Body of pancreas (tissue), 4 donors: ENCODE data around the gene CHCHD6. TPM values are rescaled to one million over a fixed set of nuclear protein-coding genes. Genes with fewer than 3 reads are reported as not detected.

Source experiments
- ATAC-seq: fragments of 150-250 bp; one replicate; pipeline ENCODE4 v1.9.1; 2016
- DNase-seq, 4 donors: peaks; one replicate each; pipeline ENCODE4 v3.0.0-alpha.2; 2019
- H3K27ac ChIP-seq, 4 donors: fragments of 200-600 bp; sonication (generic); 1 replicate in 3 of 4; 2 replicates in 1 of 4; pipeline versions ENCODE4 v1.5.1 to v1.6.1; 2016 to 2019; ENCODE audit warnings: mild to moderate bottlenecking in 1 of 4, mixed read lengths in 1 of 4, moderate library complexity in 1 of 4
- H3K27me3 ChIP-seq, 2 donors: fragments of 200-600 bp; sonication (generic); one replicate each; pipeline ENCODE4 v1.6.0; 2016; ENCODE audit warnings: mild to moderate bottlenecking in 1 of 2
- H3K36me3 ChIP-seq, 2 donors: fragments of 200-600 bp; sonication (generic); replicated peaks in 1 of 2; 2 replicates each; pipeline ENCODE4 v1.5.1; 2016; ENCODE audit warnings: low read depth in 2 of 2; ENCODE audit not compliant: insufficient read depth in 1 of 2
- H3K4me1 ChIP-seq: fragments of 200-600 bp; sonication (generic); one replicate; pipeline ENCODE4 v1.6.0; 2016
- H3K4me3 ChIP-seq, 2 donors: fragments of 200-600 bp; sonication (generic); 1 replicate in 1 of 2; 2 replicates in 1 of 2; pipeline ENCODE4 v1.5.1; 2016 to 2019
- H3K9me3 ChIP-seq, 3 donors: fragments of 200-600 bp; sonication (generic); 1 replicate in 2 of 3; 2 replicates in 1 of 3; pipeline ENCODE4 v1.5.1; 2016
- POLR2A ChIP-seq, 3 donors: fragments of 450-650 bp; IDR thresholded peaks; one replicate each; pipeline ENCODE4 v1.6.1; 2016; ENCODE audit warnings: antibody characterized with exemption in 3 of 3, mild to moderate bottlenecking in 2 of 3
- WGBS, 2 donors: methylation state at CpG; one replicate each; pipeline ENCODE4 v1.1.5; 2017; 5-methylcytosine and 5-hydroxymethylcytosine counted together
- intact Hi-C: fragments of 100-400 bp; cut with DNase I; formaldehyde crosslinking; loops from one replicate; pipeline ENCODE4 v1.15.1; 2023
- total RNA-seq, 2 donors: library from RNA; depleted of rRNA; stranded (reverse); fragments of >200 nt; gene quantifications; one replicate each; pipeline ENCODE4 v1.1.0, GENCODE V29; 2016
- TF ChIP-seq, protein P1 (sequence below), 7 experiments: fragments of 450-650 bp in 4 of 7; fragments of 200-600 bp in 3 of 7; sonication (generic) in 3 of 7; IDR thresholded peaks; one replicate each; pipeline ENCODE4 v1.5.1; 2016 to 2019; ENCODE audit warnings: antibody characterized with exemption in 7 of 7

CHCHD6 gene
- total RNA-seq, 2 donors from 2014 or later, result 0.66 to 10.9 TPM

DNA sequence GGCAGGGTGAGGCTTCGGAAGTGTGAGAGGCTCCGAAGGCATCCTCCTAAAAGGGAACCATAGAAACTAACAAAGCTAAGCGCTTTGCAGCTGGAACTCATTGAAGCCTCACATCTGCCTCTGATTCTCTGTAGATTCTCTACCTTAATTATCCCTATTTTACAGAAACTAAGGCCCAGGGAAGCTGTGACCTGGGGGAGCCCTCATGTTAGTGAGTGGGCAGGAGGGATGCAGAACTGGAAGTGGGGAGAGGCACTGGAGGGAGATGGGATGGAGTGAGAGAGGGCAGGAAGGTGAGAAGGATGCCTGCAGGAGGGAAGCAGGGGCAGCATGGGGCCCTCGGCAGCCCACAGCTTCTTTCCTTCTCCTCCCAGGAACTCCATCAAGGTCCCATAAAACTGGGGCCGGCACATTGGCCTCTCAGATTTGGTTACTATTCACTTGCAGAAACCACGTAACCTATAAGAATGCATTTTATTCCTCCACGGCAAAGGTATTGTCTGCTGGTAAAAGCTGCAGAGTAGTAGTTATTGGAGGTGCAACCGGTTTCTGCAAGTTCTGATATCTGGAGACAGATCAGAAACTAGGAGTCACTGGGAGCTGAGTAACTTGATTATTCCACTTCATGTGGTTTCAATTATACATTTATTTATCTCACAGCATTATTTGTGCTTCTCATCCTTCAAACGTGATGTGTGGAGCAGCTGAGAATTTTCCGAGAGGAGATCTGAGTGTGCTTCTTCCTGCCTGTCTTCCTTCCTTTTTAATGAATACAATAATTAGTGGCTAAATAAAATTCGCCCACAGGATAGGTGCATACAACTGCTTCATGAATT is 24.0 kb upstream of the CHCHD6 start:
- Histone ChIP-seq H3K27me3 (no peaks in the 10 kb centered on the region), H3K9me3 (no peaks in the 10 kb centered on the region), H3K36me3 (no peaks in the 10 kb centered on the region), H3K4me3 (no peak overlapping the region), H3K4me1 (no peaks in the 10 kb centered on the region), H3K27ac (no peak overlapping the region)
- DNase-seq (no peak), ATAC-seq (no peak)
- WGBS, 2 donors, result 73 to 75% methylated on average over 11 of the region's 11 CpGs
- no peak for TF ChIP-seq POLR2A (IDR thresholded peaks at IDR 0.05)
- TF ChIP-seq, protein P1, sequence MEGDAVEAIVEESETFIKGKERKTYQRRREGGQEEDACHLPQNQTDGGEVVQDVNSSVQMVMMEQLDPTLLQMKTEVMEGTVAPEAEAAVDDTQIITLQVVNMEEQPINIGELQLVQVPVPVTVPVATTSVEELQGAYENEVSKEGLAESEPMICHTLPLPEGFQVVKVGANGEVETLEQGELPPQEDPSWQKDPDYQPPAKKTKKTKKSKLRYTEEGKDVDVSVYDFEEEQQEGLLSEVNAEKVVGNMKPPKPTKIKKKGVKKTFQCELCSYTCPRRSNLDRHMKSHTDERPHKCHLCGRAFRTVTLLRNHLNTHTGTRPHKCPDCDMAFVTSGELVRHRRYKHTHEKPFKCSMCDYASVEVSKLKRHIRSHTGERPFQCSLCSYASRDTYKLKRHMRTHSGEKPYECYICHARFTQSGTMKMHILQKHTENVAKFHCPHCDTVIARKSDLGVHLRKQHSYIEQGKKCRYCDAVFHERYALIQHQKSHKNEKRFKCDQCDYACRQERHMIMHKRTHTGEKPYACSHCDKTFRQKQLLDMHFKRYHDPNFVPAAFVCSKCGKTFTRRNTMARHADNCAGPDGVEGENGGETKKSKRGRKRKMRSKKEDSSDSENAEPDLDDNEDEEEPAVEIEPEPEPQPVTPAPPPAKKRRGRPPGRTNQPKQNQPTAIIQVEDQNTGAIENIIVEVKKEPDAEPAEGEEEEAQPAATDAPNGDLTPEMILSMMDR (IDR thresholded peaks at IDR 0.05), result no peak
- intact Hi-C loops, result loop anchor here (10.0 kb wide), 2 partner anchors 775 to 865 kb away; no protein-coding TSS in a partner anchor

DNA sequence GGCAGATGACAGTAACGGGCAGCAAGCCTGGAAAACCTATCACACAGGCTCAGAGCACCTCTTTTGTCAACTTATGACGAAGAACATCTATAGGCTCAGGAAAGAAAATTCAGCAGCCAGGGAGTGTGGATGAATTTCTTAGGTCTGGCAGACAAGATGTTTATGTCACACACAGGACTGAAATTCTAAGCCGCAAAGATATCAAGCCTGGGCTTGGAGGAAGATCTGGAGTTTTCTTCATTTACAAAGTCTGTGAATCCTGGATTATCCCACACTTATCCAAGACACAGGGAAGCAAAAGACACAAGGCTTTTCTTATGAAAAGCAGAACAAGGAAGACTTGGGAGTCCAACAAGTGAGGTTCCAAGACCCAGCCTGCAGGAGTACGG is 23.4 kb upstream of the CHCHD6 start:
- ATAC-seq (no peak), DNase-seq (no peak)
- no peaks in the 10 kb centered on the region for H3K9me3 ChIP-seq
- H3K27ac ChIP-seq, result no peak overlapping the region
- no peak overlapping the region for H3K4me3 ChIP-seq
- TF ChIP-seq POLR2A (IDR thresholded peaks at IDR 0.05), result no peak
- TF ChIP-seq, protein P1 (IDR thresholded peaks at IDR 0.05), result no peak
- H3K36me3 ChIP-seq, result no peaks in the 10 kb centered on the region
- no peaks in the 10 kb centered on the region for H3K27me3 ChIP-seq
- 84 to 87% methylated on average over 4 of the region's 4 CpGs for WGBS, 2 donors
- intact Hi-C loops, result loop anchor here (10.0 kb wide), 1 partner anchor 864 kb away; no protein-coding TSS in a partner anchor
- H3K4me1 ChIP-seq, result no peaks in the 10 kb centered on the region

DNA sequence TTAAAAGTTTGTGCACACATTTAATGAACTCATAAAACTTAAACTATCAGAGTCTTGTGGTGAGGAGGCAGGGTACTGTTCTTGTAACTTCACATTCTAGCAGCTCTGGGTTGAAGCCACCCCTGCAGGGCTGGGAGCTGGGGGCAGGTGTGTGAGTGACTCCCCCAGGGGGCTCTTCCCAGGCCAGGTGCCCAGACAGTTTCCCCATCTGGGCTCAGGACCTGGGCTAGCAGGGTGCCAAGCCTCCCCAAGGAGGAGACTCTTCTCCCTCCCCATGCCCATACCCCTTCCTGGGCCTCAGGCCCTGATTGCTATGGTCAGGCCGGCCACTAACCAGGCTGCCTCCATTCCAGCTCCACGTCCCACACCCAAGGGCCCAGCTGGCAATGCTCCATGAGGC is 22.0 kb upstream of the CHCHD6 start:
- WGBS, 2 donors, result 31% methylated on average over 2 of the region's 2 CpGs; no CpG with 5 or more reads in 1 of the 2 donors

DNA sequence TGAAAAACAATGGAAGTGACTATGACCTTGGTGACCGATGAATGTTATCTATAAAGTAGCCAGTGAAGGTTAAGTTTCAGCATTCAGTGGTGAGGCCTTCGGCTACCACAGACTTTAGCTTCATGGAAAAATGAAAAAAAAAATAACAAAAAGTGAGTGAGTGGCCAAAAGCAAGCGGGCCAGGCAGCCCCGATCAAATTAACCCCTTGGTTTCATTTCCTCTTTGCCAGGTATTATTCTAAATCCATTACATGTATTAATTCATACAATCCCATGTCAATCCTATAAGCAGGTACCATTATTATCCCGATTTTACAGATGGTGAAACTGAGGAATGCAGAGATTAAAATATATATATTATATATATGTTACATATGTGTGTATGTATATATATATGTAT is 21.0 kb upstream of the CHCHD6 start:
- H3K9me3 ChIP-seq, result no peaks in the 10 kb centered on the region
- no peaks in the 10 kb centered on the region for H3K4me1 ChIP-seq
- 27 to 34% methylated on average over 5 of the region's 5 CpGs for WGBS, 2 donors
- TF ChIP-seq, protein P1 (IDR thresholded peaks at IDR 0.05), result no peak
- no peak for TF ChIP-seq POLR2A (IDR thresholded peaks at IDR 0.05)
- ATAC-seq (no peak), DNase-seq (no peak)
- H3K27me3 ChIP-seq, result no peaks in the 10 kb centered on the region
- H3K4me3 ChIP-seq, result no peak overlapping the region
- H3K36me3 ChIP-seq, result no peaks in the 10 kb centered on the region
- intact Hi-C loops, result loop anchor here (10.0 kb wide), 1 partner anchor 862 kb away; no protein-coding TSS in a partner anchor
- no peak overlapping the region for H3K27ac ChIP-seq

More for the DNA sequence above, 22.0 kb upstream of the CHCHD6 start:
- no peak for DNase-seq
- no peaks in the 10 kb centered on the region for H3K4me1 ChIP-seq
- no peak for ATAC-seq
- no peak overlapping the region for H3K4me3 ChIP-seq
- H3K36me3 ChIP-seq, result no peaks in the 10 kb centered on the region
- no peaks in the 10 kb centered on the region for H3K27me3 ChIP-seq
- no peaks in the 10 kb centered on the region for H3K9me3 ChIP-seq
- no peak overlapping the region for H3K27ac ChIP-seq
- intact Hi-C loops, result loop anchor here (10.0 kb wide), 1 partner anchor 863 kb away; no protein-coding TSS in a partner anchor
- TF ChIP-seq, protein P1 (IDR thresholded peaks at IDR 0.05), result no peak
- no peak for TF ChIP-seq POLR2A (IDR thresholded peaks at IDR 0.05)
